ENCODE results near the gene CASKIN1. TPM values are rescaled to one million over a fixed set of nuclear protein-coding genes. Genes with fewer than 3 reads are reported as not detected.
A peak's percentile ranks its signal among the peaks of the same experiment; 100 is the strongest.

Gene CASKIN1
- total and polyA plus RNA-seq, 5 donors from 2014 or later = not detected

DNA sequence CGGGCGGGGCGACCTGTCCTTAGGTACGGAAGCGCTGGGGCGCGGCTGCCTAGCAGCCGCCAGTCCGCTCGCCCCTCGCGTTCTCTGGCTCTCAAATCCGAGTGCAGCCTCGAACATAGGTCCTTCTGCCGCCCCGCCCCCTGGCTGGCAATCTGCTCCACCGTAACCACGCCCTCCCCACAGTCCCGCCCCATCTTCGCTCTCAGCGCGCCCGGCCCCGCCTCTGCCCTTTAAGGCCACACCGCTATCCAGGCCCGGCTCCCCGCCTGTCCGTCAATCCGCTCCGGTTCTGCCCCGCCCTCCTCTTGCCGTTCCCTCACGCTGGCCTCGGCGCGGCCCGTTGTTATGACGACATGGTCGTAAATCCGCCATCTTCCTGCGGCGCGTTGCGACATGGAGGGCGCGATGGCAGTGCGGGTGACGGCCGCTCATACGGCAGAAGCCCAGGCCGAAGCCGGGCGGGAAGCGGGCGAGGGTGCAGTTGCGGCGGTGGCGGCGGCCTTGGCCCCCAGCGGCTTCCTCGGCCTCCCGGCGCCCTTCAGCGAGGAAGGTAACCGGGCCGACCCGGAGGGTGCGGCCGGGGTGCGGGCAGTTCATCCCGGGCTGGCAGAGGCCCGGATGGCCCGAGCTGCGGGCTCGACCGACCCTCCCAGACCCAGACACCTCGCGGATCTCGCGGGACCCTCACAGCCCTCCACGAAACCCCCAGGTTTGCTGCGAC is 27.0 kb upstream of the CASKIN1 start, which contains the start of gene E4F1:
TSS of gene E4F1 (plus strand) at position 371 of the 721 bp plus-strand sequence. CDS start at position 394, 23 bp downstream.
- peaks cover 0 to 34% (median 6%) of the 10 kb centered on the region in 4 donors for H3K4me1 Mint-ChIP-seq
- Histone ChIP-seq H3K9me3 (ENCODE audit: control insufficient read depth in 2 of 2, low read length in 2 of 2) (no peaks in the 10 kb centered on the region), H3K27ac (ENCODE audit: insufficient read depth, low read length, poor library complexity, severe bottlenecking) (peak within 1 kb of the TSS; percentile 72), H3K36me3 (ENCODE audit: control insufficient read depth, insufficient read depth, low read length) (peaks cover 17% of the 10 kb centered on the region), H3K4me1 (ENCODE audit: control insufficient read depth, insufficient read depth, low read length, poor library complexity, severe bottlenecking) (peaks cover 22% of the 10 kb centered on the region), H3K27me3 (ENCODE audit: control insufficient read depth, insufficient read depth, low read length) (no peaks in the 10 kb centered on the region), H3K4me3 (ENCODE audit: low read depth, low read length) (peak within 1 kb of the TSS; percentile 74)
- ATAC-seq (ENCODE audit: low read depth in 2 of 2) (peak; percentile 98), DNase-seq (peak; percentile 98 to 100 (median 98))
- H3K27ac Mint-ChIP-seq = peak within 1 kb of the TSS; percentile 75 to 93 (median 82)
- peaks cover 0 to 2% (median 0%) of the 10 kb centered on the region in 7 donors for H3K9me3 Mint-ChIP-seq
- no peaks in the 10 kb centered on the region for H3K27me3 Mint-ChIP-seq
- peak within 1 kb of the TSS; percentile 89 to 98 (median 91) for H3K4me3 Mint-ChIP-seq
- H3K36me3 Mint-ChIP-seq = peaks cover 4% of the 10 kb centered on the region

DNA sequence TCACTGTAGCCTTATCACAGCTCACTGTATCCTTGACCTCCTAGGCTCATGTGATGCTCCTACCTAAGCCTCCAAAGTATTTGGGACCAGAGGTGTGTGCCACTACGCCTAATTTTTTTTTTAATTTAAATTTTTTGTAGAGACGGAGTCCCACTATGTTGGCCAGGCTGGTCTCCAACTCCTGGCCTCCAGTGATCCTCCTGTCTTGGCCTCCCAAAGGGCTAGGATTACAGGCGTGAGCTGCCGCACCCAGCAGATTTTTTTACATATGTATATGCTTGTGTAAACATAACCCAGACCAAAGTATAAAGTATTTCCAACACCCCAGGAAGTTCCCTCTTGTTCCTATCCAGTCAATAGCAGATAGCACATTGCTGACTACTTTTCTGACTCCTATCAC is 19.9 kb upstream of the CASKIN1 start:
- DNase-seq (no peak), ATAC-seq (ENCODE audit: low read depth in 2 of 2) (no peak)
- Histone ChIP-seq H3K27me3 (ENCODE audit: control insufficient read depth, insufficient read depth, low read length) (no peaks in the 10 kb centered on the region), H3K4me1 (ENCODE audit: control insufficient read depth, insufficient read depth, low read length, poor library complexity, severe bottlenecking) (peaks cover 18% of the 10 kb centered on the region), H3K4me3 (ENCODE audit: low read depth, low read length) (no peak overlapping the region), H3K27ac (ENCODE audit: insufficient read depth, low read length, poor library complexity, severe bottlenecking) (no peak overlapping the region), H3K36me3 (ENCODE audit: control insufficient read depth, insufficient read depth, low read length) (no peaks in the 10 kb centered on the region), H3K9me3 (ENCODE audit: control insufficient read depth in 2 of 2, low read length in 2 of 2) (no peaks in the 10 kb centered on the region)
- Mint-ChIP-seq H3K4me3 (peak overlapping the region; percentile 31 to 88 (median 78)), H3K36me3 (no peaks in the 10 kb centered on the region), H3K4me1 (peaks cover 0 to 20% (median 9%) of the 10 kb centered on the region in 4 donors), H3K27ac (peak overlapping the region in 1 of 3 donors; percentile 44), H3K27me3 (no peaks in the 10 kb centered on the region), H3K9me3 (no peaks in the 10 kb centered on the region)

DNA sequence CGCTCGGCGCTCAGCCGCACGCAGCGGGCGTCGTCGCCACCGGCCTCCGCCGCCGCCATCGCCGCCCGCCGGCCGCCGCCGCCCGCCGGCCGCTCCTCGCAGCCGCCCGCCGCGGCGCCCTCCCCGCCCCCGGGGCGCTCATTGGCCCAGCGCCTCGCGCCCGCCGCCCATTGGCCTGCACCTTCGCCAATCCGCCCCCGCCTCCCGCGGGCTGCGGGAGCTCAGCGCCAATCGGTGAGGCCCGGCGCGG is 18.2 kb upstream of the CASKIN1 start, which contains the start of gene PGP:
TSS of gene PGP (minus strand) at position 122 of the 250 bp plus-strand sequence. CDS start at position 59, 63 bp downstream.
- H3K27ac Mint-ChIP-seq = peak within 1 kb of the TSS; percentile 44 to 93 (median 60)
- DNase-seq = no peak
- Histone ChIP-seq H3K36me3 (ENCODE audit: control insufficient read depth, insufficient read depth, low read length) (no peaks in the 10 kb centered on the region), H3K9me3 (ENCODE audit: control insufficient read depth in 2 of 2, low read length in 2 of 2) (no peaks in the 10 kb centered on the region), H3K4me3 (ENCODE audit: low read depth, low read length) (peak within 1 kb of the TSS; percentile 81), H3K27me3 (ENCODE audit: control insufficient read depth, insufficient read depth, low read length) (no peaks in the 10 kb centered on the region), H3K4me1 (ENCODE audit: control insufficient read depth, insufficient read depth, low read length, poor library complexity, severe bottlenecking) (peaks cover 18% of the 10 kb centered on the region), H3K27ac (ENCODE audit: insufficient read depth, low read length, poor library complexity, severe bottlenecking) (peak within 1 kb of the TSS; percentile 85)
- peaks cover 0 to 20% (median 9%) of the 10 kb centered on the region in 4 donors for H3K4me1 Mint-ChIP-seq
- H3K4me3 Mint-ChIP-seq = peak within 1 kb of the TSS; percentile 88 to 90 (median 88)
- peak; percentile 95 to 96 for ATAC-seq (ENCODE audit: low read depth in 2 of 2)
- H3K27me3 Mint-ChIP-seq = no peaks in the 10 kb centered on the region
- no peaks in the 10 kb centered on the region for H3K9me3 Mint-ChIP-seq
- no peaks in the 10 kb centered on the region for H3K36me3 Mint-ChIP-seq

DNA sequence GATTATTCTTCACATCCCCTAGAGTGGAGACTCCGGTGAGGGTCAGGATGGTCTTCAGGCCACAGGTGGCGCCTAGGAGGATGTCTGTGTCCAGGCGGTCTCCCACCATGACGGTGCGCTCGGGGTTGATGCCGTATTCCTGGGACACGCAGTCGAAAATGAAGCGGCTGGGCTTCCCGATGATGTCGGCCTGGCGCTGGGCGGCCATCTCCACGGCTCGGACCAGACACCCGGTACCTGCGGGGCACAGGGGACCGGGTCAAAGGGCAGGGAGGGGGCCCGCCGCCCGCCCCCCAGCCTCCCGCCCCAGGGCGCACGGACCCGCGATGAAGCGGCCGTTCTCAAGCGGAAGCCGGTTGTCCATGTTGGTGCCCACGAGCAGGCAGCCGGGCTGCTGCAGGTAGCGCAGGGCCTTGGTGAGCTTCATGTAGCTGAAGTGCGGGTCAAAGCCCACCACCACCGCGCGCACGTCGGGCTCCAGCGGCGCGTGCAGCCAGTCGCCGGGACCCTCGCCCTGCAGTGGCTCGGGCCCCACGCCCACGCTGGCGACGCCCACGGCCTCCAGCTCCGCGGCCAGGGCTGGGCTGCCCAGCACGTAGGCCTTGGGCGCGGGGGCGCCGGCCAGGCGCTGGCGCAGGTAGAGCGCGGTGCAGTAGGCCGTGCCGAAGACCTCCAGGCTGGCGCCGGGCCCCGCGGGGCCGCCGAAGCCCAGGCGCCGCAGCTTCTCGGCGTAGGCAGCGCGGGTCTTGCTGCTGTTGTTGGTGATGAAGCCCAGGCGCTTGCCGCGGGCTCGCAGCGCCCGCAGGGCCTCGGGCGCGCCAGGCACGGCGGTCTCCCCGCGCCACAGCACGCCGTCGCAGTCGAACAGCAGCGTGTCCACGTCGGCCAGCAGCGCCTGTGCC is 17.7 kb upstream of the CASKIN1 start:
- H3K27ac ChIP-seq (ENCODE audit: insufficient read depth, low read length, poor library complexity, severe bottlenecking) = peak overlapping the region; percentile 41
- Mint-ChIP-seq H3K27me3 (no peaks in the 10 kb centered on the region), H3K27ac (peak overlapping the region in 1 of 3 donors; percentile 9), H3K4me3 (peak overlapping the region; percentile 83 to 89 (median 86)), H3K36me3 (no peaks in the 10 kb centered on the region), H3K9me3 (no peaks in the 10 kb centered on the region), H3K4me1 (peaks cover 0 to 20% (median 9%) of the 10 kb centered on the region in 4 donors)
- H3K4me1 ChIP-seq (ENCODE audit: control insufficient read depth, insufficient read depth, low read length, poor library complexity, severe bottlenecking) = peaks cover 18% of the 10 kb centered on the region
- peak overlapping the region; percentile 56 for H3K4me3 ChIP-seq (ENCODE audit: low read depth, low read length)
- DNase-seq (peak in 1 of 3 donors; percentile 28), ATAC-seq (ENCODE audit: low read depth in 2 of 2) (no peak)
- no peaks in the 10 kb centered on the region for H3K9me3 ChIP-seq (ENCODE audit: control insufficient read depth in 2 of 2, low read length in 2 of 2)
- no peaks in the 10 kb centered on the region for H3K27me3 ChIP-seq (ENCODE audit: control insufficient read depth, insufficient read depth, low read length)
- H3K36me3 ChIP-seq (ENCODE audit: control insufficient read depth, insufficient read depth, low read length) = peaks cover 1% of the 10 kb centered on the region

DNA sequence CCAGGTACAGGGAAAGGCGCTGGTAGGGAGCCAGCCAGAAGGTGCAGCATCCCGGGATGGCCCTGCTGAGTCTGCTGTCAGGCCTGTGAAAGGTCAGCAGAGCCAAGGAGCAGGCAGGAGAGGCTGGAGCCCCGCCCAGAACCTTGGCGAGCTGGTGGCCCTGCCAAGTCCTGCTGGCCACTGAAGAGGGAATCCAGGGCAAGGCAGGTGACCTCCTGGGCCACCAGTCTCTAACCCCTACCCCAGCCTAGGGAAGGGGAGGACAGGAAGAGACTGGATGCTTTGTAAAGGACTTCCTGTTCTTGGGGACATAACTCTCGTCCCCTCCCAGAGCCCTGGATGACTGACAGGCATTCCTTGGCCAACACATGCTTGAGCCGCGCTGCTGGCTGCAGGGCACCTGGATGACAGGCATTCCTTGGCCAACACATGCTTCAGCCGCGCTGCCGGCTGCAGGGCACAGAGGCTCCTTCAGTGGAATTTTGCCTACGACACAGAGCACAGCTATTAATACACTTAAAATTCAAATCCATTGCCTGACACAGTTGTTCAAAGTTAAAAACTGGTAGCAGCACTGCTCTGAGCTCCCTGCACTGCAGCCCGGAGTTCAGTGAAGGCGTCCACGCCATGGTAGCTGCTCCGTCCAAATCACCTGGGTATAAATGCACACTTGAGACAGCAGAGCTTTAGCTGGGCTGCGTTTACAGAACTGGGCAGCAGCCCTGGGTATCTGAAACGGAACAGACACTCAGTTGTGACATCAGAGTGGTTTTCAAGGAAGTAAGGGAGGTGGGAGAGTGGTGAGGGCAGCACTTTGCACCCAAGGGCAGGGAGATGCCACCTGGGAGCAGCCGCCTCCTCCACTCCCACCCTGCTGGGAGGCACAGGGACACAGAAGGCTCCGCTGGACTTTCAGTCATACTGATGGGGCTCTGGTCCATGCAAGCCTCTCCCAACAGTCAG is 16.2 kb upstream of the CASKIN1 start:
- Histone ChIP-seq H3K27ac (ENCODE audit: insufficient read depth, low read length, poor library complexity, severe bottlenecking) (no peak overlapping the region), H3K36me3 (ENCODE audit: control insufficient read depth, insufficient read depth, low read length) (peaks cover 8% of the 10 kb centered on the region), H3K4me3 (ENCODE audit: low read depth, low read length) (no peak overlapping the region), H3K4me1 (ENCODE audit: control insufficient read depth, insufficient read depth, low read length, poor library complexity, severe bottlenecking) (peaks cover 18% of the 10 kb centered on the region), H3K9me3 (ENCODE audit: control insufficient read depth in 2 of 2, low read length in 2 of 2) (no peaks in the 10 kb centered on the region), H3K27me3 (ENCODE audit: control insufficient read depth, insufficient read depth, low read length) (no peaks in the 10 kb centered on the region)
- no peak for DNase-seq
- H3K9me3 Mint-ChIP-seq = peaks cover 0 to 1% (median 0%) of the 10 kb centered on the region in 7 donors
- peaks cover 0 to 23% (median 9%) of the 10 kb centered on the region in 4 donors for H3K4me1 Mint-ChIP-seq
- H3K27ac Mint-ChIP-seq = peak overlapping the region in 1 of 3 donors; percentile 29
- peak overlapping the region; percentile 83 to 89 (median 86) for H3K4me3 Mint-ChIP-seq
- H3K27me3 Mint-ChIP-seq = no peaks in the 10 kb centered on the region
- H3K36me3 Mint-ChIP-seq = no peaks in the 10 kb centered on the region
- no peak for ATAC-seq (ENCODE audit: low read depth in 2 of 2)

DNA sequence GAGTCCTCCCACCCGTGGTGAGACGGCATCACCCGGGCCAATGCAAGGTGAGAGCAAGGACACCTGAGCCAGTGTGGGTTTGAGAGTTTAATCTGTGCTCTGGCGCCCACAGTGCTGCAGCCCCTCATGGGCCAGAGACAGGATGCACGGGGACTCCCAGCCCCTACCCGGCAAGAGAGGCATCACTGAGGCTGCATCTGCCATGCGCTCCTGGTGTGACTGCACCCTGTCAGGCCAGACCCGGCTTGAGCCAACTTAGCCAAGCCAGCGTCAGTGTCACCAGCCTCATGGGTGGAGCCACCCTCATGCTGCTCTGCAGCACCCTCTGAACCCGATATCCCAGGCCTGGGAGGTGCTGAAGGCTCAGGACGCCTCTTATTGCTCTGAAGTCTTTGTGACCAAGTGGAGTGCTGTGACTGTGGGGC is 15.5 kb upstream of the CASKIN1 start:
- Mint-ChIP-seq H3K9me3 (peaks cover 0 to 1% (median 0%) of the 10 kb centered on the region in 7 donors), H3K4me3 (peak overlapping the region in 3 of 4 donors; percentile 33 to 89 (median 71)), H3K4me1 (peaks cover 0 to 28% (median 9%) of the 10 kb centered on the region in 4 donors), H3K36me3 (no peaks in the 10 kb centered on the region), H3K27ac (no peak overlapping the region), H3K27me3 (no peaks in the 10 kb centered on the region)
- H3K9me3 ChIP-seq (ENCODE audit: control insufficient read depth in 2 of 2, low read length in 2 of 2) = no peaks in the 10 kb centered on the region
- DNase-seq (no peak), ATAC-seq (ENCODE audit: low read depth in 2 of 2) (no peak)
- H3K36me3 ChIP-seq (ENCODE audit: control insufficient read depth, insufficient read depth, low read length) = peaks cover 9% of the 10 kb centered on the region
- H3K27ac ChIP-seq (ENCODE audit: insufficient read depth, low read length, poor library complexity, severe bottlenecking) = no peak overlapping the region
- H3K4me1 ChIP-seq (ENCODE audit: control insufficient read depth, insufficient read depth, low read length, poor library complexity, severe bottlenecking) = peaks cover 18% of the 10 kb centered on the region
- H3K4me3 ChIP-seq (ENCODE audit: low read depth, low read length) = no peak overlapping the region
- no peaks in the 10 kb centered on the region for H3K27me3 ChIP-seq (ENCODE audit: control insufficient read depth, insufficient read depth, low read length)

All from CD4-positive, CD25-positive, alpha-beta regulatory T cell (primary cell).